AG10803 (cell line): ENCODE results near the gene ADARB2.

Source experiments
- DNase-seq: peaks from one replicate; pipeline ENCODE4 v3.0.0; 2010; ENCODE audit warnings: low read depth
- H3K4me3 ChIP-seq: 2 replicates; pipeline ENCODE4 v1.5.1; 2011; ENCODE audit warnings: mild to moderate bottlenecking, low read length, control low read depth
- TF ChIP-seq, protein P1 (sequence below): conservative IDR thresholded peaks from 2 replicates; pipeline ENCODE4 v1.5.1; 2011; ENCODE audit warnings: mild to moderate bottlenecking, low read length, control low read depth, inconsistent platforms

The ADARB2 gene

DNA sequence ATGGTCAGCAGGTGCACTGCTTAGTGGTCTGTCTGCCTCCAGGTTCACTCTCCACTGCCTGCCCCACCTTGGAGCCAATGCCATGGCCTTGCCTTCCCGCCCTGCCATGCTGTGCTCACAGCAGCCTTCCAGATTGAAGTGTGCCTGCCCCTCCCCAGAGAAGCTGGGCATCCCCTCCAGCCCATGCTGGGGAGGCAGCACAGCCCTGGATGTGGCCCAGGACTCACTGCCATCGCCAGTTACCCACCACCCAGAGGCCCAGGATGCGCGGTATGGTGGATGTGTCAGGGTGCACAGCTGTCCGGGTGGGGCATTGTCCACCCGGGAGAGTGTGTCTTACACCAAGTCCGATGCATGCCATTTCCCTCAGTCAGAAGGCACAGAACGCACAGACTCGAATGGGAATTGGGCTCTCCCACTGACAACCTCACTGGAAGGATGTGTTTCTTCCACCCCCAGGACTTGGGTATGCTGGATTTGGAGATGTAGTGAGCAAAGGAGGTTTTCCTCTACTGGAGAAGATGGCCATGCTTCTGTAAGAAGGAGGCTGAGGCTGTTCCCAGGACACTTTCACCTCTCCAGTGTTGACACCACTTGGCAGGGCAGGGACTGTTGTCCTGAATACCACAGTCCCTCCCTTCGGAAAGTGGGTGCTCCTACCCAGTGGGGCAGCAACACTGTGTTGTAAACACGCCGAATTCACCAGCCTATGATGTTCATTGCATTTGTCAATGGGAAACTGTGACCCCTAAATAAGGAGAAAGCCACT, 122.0 kb downstream of the ADARB2 start:
- H3K4me3 ChIP-seq, result no peak overlapping the region
- DNase-seq, result no peak
- TF ChIP-seq, protein P1, sequence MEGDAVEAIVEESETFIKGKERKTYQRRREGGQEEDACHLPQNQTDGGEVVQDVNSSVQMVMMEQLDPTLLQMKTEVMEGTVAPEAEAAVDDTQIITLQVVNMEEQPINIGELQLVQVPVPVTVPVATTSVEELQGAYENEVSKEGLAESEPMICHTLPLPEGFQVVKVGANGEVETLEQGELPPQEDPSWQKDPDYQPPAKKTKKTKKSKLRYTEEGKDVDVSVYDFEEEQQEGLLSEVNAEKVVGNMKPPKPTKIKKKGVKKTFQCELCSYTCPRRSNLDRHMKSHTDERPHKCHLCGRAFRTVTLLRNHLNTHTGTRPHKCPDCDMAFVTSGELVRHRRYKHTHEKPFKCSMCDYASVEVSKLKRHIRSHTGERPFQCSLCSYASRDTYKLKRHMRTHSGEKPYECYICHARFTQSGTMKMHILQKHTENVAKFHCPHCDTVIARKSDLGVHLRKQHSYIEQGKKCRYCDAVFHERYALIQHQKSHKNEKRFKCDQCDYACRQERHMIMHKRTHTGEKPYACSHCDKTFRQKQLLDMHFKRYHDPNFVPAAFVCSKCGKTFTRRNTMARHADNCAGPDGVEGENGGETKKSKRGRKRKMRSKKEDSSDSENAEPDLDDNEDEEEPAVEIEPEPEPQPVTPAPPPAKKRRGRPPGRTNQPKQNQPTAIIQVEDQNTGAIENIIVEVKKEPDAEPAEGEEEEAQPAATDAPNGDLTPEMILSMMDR, result no peak

DNA sequence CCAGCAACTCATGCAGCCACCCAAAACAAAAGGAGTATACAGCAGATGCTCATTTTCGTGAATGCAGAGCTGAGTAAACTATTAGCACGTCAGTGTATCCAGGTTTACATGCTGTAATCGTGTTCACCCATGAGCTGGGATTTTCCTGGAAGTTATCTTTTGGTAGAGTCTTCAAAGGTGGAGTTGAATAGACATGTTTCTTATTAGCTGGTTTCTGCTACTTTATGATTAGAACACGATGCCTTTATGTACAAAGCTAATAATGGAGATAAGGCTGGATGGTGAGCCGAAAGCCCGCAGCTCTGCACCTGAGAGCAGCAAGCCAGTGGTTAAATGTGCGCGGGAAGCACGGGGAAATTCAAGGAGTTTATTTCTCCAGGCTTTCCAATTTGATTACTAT, 123.8 kb downstream of the ADARB2 start:
- no peak overlapping the region for H3K4me3 ChIP-seq
- DNase-seq, result no peak
- TF ChIP-seq, protein P1, result no peak

DNA sequence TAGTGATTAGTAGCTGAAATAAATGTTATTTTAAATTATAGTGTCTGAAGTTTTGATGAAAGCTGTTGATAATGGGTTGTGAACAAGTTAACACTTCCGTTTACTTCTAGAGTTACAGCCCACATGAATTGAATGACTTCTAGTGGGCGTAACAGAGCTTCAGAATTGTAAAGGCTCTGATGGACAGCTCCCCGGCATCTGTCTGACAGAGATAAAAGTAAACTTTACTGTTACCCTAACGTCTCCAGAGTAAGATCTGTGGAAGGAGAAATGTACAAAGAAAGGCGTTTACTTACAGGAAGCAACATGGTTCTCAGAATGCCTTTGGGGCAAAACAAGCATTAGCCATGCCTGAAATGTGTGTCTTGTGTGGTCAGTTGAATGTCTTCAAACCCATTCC, 124.4 kb downstream of the ADARB2 start:
- DNase-seq, result no peak
- TF ChIP-seq, protein P1, result no peak

DNA sequence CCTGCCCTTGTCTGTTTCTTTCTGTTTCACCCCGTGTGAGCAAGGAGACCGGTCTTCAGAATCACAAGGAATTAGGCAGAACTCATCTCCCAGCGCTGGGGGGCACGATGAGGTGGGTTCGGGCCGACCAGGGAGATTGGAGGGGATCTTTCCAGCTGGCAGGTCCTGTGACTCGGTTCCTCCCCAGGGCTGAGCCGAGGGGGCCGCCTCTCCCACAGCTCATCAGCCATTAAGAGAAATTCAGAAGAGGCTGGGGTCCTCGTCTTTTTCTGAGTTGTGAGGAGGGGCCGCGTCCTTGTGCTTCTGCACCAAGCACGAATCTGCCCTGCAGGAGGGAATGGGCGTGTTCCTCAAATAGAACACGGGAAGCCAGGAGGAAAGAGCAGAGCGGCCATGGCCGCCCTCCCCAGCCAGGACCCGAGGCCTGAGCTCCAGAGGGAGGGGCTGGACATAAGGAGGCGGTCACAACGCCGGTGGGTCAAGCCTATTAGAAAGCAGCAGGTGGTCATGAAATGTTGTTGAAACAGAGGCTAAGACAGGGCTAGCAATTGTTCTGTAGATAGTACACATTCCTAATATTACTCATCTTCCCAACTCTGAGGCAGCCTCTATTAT, 125.3 kb downstream of the ADARB2 start:
- no peak overlapping the region for H3K4me3 ChIP-seq
- DNase-seq, result no peak
- TF ChIP-seq, protein P1, result no peak

More for the DNA sequence above, 124.4 kb downstream of the ADARB2 start:
- H3K4me3 ChIP-seq, result no peak overlapping the region

DNA sequence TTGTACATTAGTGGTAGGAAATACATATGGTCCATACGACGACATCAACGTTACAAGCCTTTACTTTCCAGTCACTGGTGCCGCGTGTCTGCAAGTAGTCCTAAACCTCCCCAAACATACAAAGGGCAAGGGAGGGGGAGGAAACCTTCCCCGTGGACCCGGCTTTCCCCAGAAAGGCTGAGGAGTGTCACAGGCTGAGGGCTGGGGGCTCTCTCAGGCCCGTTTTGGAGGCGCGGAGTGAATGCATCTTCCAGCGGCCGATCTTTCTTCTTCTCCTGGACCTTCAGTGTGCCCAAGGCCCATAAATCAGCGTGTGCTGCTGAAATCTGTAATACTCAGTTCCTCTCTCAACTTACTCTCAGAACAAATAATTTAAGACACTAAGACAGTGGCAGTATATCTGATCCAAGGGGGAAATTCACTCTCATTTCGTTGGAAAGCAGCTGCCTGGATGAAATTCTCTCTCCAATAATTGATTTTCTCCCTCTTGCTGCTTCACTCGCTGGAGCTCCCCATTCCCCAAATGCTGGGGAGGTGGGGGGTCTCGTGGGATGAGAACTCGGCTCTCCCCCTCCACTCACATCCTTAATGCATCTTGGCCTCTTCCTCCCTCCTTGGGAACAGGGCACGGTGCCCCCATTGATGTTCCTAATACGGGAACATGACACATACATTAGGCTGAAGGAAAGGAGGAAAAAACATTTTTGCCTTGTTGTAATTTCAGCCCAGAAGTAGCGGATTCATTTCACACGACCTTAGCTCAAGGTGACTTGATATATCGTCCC, 126.1 kb downstream of the ADARB2 start:
- TF ChIP-seq, protein P1, result no peak
- no peak for DNase-seq
- no peak overlapping the region for H3K4me3 ChIP-seq

DNA sequence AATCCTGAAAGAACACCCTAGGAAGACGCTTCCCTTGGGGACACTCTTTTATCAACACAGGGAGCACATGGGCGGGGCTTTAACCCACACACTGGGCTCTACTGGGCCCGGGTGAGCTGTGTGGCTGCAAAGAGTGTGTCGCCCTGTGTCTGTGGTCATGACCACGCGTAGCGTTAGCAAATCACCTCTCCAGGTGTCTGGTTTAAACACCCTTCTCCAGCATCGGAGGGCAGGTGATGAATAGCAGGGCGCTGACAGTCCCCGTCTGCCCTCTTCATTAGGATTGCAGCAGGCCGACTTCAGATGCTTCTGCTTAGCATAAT, 127.7 kb downstream of the ADARB2 start:
- TF ChIP-seq, protein P1, result no peak
- no peak for DNase-seq

More for the DNA sequence above, 127.7 kb downstream of the ADARB2 start:
- no peak overlapping the region for H3K4me3 ChIP-seq
